ENCODE data around the gene RMND1. TPM values are rescaled to one million over a fixed set of nuclear protein-coding genes. Genes with fewer than 3 reads are reported as not detected.
"Not testable (repeated sequence)": the region's sequence is repeated elsewhere in the genome, so short reads cannot be mapped to it uniquely, and the experiment has no call there.

RMND1 gene
- total and polyA plus RNA-seq, 7 experiments from 2014 or later = 7.6 to 21.5 (median 15.3) TPM

GRCh38 chr6:151461673-151462072 lies 9.7 kb upstream of the RMND1 start:
- Histone ChIP-seq H3K27ac (ENCODE audit: low read depth, low read length) (no peak overlapping the region), H3K4me1 (ENCODE audit: control insufficient read depth in 2 of 2, insufficient read depth in 2 of 2, low read length in 2 of 2) (no peaks in the 10 kb centered on the region), H3K27me3 (ENCODE audit: control insufficient read depth in 2 of 2, insufficient read depth in 2 of 2, low read length in 2 of 2) (no peaks in the 10 kb centered on the region), H3K4me3 (ENCODE audit: low read length) (no peak overlapping the region), H3K9me3 (ENCODE audit: control insufficient read depth in 2 of 3, low read length in 3 of 3) (no peaks in the 10 kb centered on the region), H3K36me3 (ENCODE audit: control insufficient read depth in 2 of 3, insufficient read depth in 3 of 3, low read length in 3 of 3) (peaks cover 0 to 34% (median 9%) of the 10 kb centered on the region in 3 experiments)
- peaks cover 7 to 42% (median 17%) of the 10 kb centered on the region in 7 donors for H3K4me1 Mint-ChIP-seq
- DNase-seq = no peak
- no peaks in the 10 kb centered on the region for H3K27me3 Mint-ChIP-seq
- H3K9me3 Mint-ChIP-seq = no peaks in the 10 kb centered on the region
- H3K27ac Mint-ChIP-seq = no peak overlapping the region
- ChIA-PET CTCF (interaction anchor here (1.0 kb wide), 1 partner anchor 21 kb away, joined by 3 read pairs; no protein-coding TSS in a partner anchor), POLR2A (no interaction called here)
- no peak overlapping the region for H3K4me3 Mint-ChIP-seq
- no peak for ATAC-seq
- intact Hi-C loops (cut with micrococcal nuclease) = no loop called here
- peaks cover 7 to 21% (median 15%) of the 10 kb centered on the region in 5 donors for H3K36me3 Mint-ChIP-seq

GRCh38 chr6:151455751-151456398 lies 3.9 kb upstream of the RMND1 start:
- H3K27me3 ChIP-seq (ENCODE audit: control insufficient read depth in 2 of 2, insufficient read depth in 2 of 2, low read length in 2 of 2); H3K4me3 ChIP-seq (ENCODE audit: low read length); H3K27ac ChIP-seq (ENCODE audit: low read depth, low read length); H3K9me3 Mint-ChIP-seq; POLR2A ChIA-PET; H3K27me3 Mint-ChIP-seq; CTCF ChIA-PET; DNase-seq; H3K27ac Mint-ChIP-seq; ATAC-seq; H3K9me3 ChIP-seq (ENCODE audit: control insufficient read depth in 2 of 3, low read length in 3 of 3); H3K4me3 Mint-ChIP-seq: not testable (repeated sequence)
- Mint-ChIP-seq H3K36me3 (peaks cover 0 to 14% (median 4%) of the 10 kb centered on the region in 5 donors), H3K4me1 (peaks cover 31 to 58% (median 45%) of the 10 kb centered on the region in 7 donors)
- peaks cover 0 to 24% (median 9%) of the 10 kb centered on the region in 3 experiments for H3K36me3 ChIP-seq (ENCODE audit: control insufficient read depth in 2 of 3, insufficient read depth in 3 of 3, low read length in 3 of 3)
- intact Hi-C loops (cut with micrococcal nuclease) = loop anchor here (5.0 to 10.0 kb wide), 4 partner anchors 561 to 1451 kb away; no protein-coding TSS in a partner anchor
- H3K4me1 ChIP-seq (ENCODE audit: control insufficient read depth in 2 of 2, insufficient read depth in 2 of 2, low read length in 2 of 2) = peaks cover 15 to 20% of the 10 kb centered on the region in 2 donors

- intact Hi-C loops (cut with micrococcal nuclease) = loop anchor here (1.0 to 10.0 kb wide), 18 partner anchors 24 to 1886 kb away; partner anchors contain the start of genes FBXO5 (in 2 of the 2), MTRF1L (in 2 of the 2), GINM1 (in 1 of the 2) and LRP11 (in 1 of the 2)
- ATAC-seq (no peak), DNase-seq (peak in 2 of 9 donors; percentile 5 to 7)
- peaks cover 0 to 6% (median 0%) of the 10 kb centered on the region in 3 experiments for H3K36me3 ChIP-seq (ENCODE audit: control insufficient read depth in 2 of 3, insufficient read depth in 3 of 3, low read length in 3 of 3)
- CTCF ChIA-PET = interaction anchor here (0.7 to 1.0 kb wide), 3 partner anchors 18 to 63 kb away, joined by 3 to 4 read pairs (median 4); no protein-coding TSS in a partner anchor
- Mint-ChIP-seq H3K27ac (peak overlapping the region; percentile 83 to 98 (median 92)), H3K27me3 (peaks cover 0 to 5% (median 0%) of the 10 kb centered on the region in 5 donors), H3K9me3 (peaks cover 0 to 6% (median 0%) of the 10 kb centered on the region in 11 donors), H3K36me3 (peaks cover 0 to 14% (median 4%) of the 10 kb centered on the region in 5 donors), H3K4me3 (peak overlapping the region; percentile 90 to 98 (median 96)), H3K4me1 (peaks cover 38 to 66% (median 55%) of the 10 kb centered on the region in 7 donors)
- POLR2A ChIA-PET = interaction anchor here (0.9 to 3.8 kb wide), 10 partner anchors 12 to 857 kb away, joined by 3 to 50 read pairs (median 5); partner anchors contain the start of gene ZBTB2
- no peaks in the 10 kb centered on the region for H3K9me3 ChIP-seq (ENCODE audit: control insufficient read depth in 2 of 3, low read length in 3 of 3)
- H3K4me3 ChIP-seq (ENCODE audit: low read length) = peak overlapping the region; percentile 84
- no peaks in the 10 kb centered on the region for H3K27me3 ChIP-seq (ENCODE audit: control insufficient read depth in 2 of 2, insufficient read depth in 2 of 2, low read length in 2 of 2)
- H3K27ac ChIP-seq (ENCODE audit: low read depth, low read length) = peak overlapping the region; percentile 86
- peaks cover 15 to 20% of the 10 kb centered on the region in 2 donors for H3K4me1 ChIP-seq (ENCODE audit: control insufficient read depth in 2 of 2, insufficient read depth in 2 of 2, low read length in 2 of 2)
Measured at GRCh38 chr6:151452750-151453427, 963 bp upstream of the RMND1 start.

- ChIA-PET POLR2A (interaction anchor here (0.7 to 3.8 kb wide), 9 partner anchors 10 to 734 kb away, joined by 4 to 50 read pairs (median 5); partner anchors contain the start of gene ZBTB2), CTCF (interaction anchor here (1.0 to 1.5 kb wide), 4 partner anchors 38 to 127 kb away, joined by 3 to 4 read pairs (median 4); no protein-coding TSS in a partner anchor)
- H3K36me3 Mint-ChIP-seq = peaks cover 0 to 8% (median 4%) of the 10 kb centered on the region in 5 donors
- peaks cover 15 to 20% of the 10 kb centered on the region in 2 donors for H3K4me1 ChIP-seq (ENCODE audit: control insufficient read depth in 2 of 2, insufficient read depth in 2 of 2, low read length in 2 of 2)
- peak overlapping the region; percentile 86 for H3K27ac ChIP-seq (ENCODE audit: low read depth, low read length)
- H3K4me3 ChIP-seq (ENCODE audit: low read length) = peak overlapping the region; percentile 90
- no peak for ATAC-seq
- H3K9me3 Mint-ChIP-seq = peaks cover 0 to 6% (median 0%) of the 10 kb centered on the region in 11 donors
- peaks cover 0 to 5% (median 0%) of the 10 kb centered on the region in 3 experiments for H3K36me3 ChIP-seq (ENCODE audit: control insufficient read depth in 2 of 3, insufficient read depth in 3 of 3, low read length in 3 of 3)
- H3K27ac Mint-ChIP-seq = peak overlapping the region; percentile 80 to 98 (median 92)
- no peaks in the 10 kb centered on the region for H3K9me3 ChIP-seq (ENCODE audit: control insufficient read depth in 2 of 3, low read length in 3 of 3)
- DNase-seq = no peak
- peaks cover 30 to 68% (median 53%) of the 10 kb centered on the region in 7 donors for H3K4me1 Mint-ChIP-seq
- intact Hi-C loops (cut with micrococcal nuclease) = loop anchor here (5.0 to 10.0 kb wide), 6 partner anchors 241 to 1884 kb away; partner anchors contain the start of genes GINM1 (in 1 of the 2) and MTRF1L (in 1 of the 2)
- peaks cover 0 to 5% (median 0%) of the 10 kb centered on the region in 5 donors for H3K27me3 Mint-ChIP-seq
- no peaks in the 10 kb centered on the region for H3K27me3 ChIP-seq (ENCODE audit: control insufficient read depth in 2 of 2, insufficient read depth in 2 of 2, low read length in 2 of 2)
- H3K4me3 Mint-ChIP-seq = peak overlapping the region; percentile 90 to 98 (median 96)
Measured at GRCh38 chr6:151451417-151451949, 443 bp downstream of the RMND1 start.

- not testable (repeated sequence) for H3K36me3 Mint-ChIP-seq; H3K9me3 Mint-ChIP-seq; H3K27me3 Mint-ChIP-seq; H3K27me3 ChIP-seq (ENCODE audit: control insufficient read depth in 2 of 2, insufficient read depth in 2 of 2, low read length in 2 of 2); DNase-seq; H3K36me3 ChIP-seq (ENCODE audit: control insufficient read depth in 2 of 3, insufficient read depth in 3 of 3, low read length in 3 of 3); H3K9me3 ChIP-seq (ENCODE audit: control insufficient read depth in 2 of 3, low read length in 3 of 3); ATAC-seq
- Mint-ChIP-seq H3K4me3 (peak overlapping the region; percentile 90 to 98 (median 96)), H3K27ac (peak overlapping the region in 7 of 9 donors; percentile 83 to 98 (median 92)), H3K4me1 (peaks cover 28 to 68% (median 49%) of the 10 kb centered on the region in 7 donors)
- CTCF ChIA-PET = interaction anchor here (1.1 to 1.5 kb wide), 3 partner anchors 38 to 127 kb away, joined by 3 to 4 read pairs (median 4); no protein-coding TSS in a partner anchor
- intact Hi-C loops (cut with micrococcal nuclease) = loop anchor here (5.0 to 10.0 kb wide), 6 partner anchors 241 to 1884 kb away; partner anchors contain the start of genes GINM1 (in 1 of the 2) and MTRF1L (in 1 of the 2)
- H3K4me3 ChIP-seq (ENCODE audit: low read length) = peak overlapping the region; percentile 90
- peak overlapping the region; percentile 86 for H3K27ac ChIP-seq (ENCODE audit: low read depth, low read length)
- POLR2A ChIA-PET = interaction anchor here (0.7 to 3.8 kb wide), 5 partner anchors 10 to 734 kb away, joined by 4 to 50 read pairs (median 5); partner anchors contain the start of gene ZBTB2
- peaks cover 15 to 20% of the 10 kb centered on the region in 2 donors for H3K4me1 ChIP-seq (ENCODE audit: control insufficient read depth in 2 of 2, insufficient read depth in 2 of 2, low read length in 2 of 2)
Measured at GRCh38 chr6:151450928-151451327, 998 bp downstream of the RMND1 start.

Measured in naive thymus-derived CD4-positive, alpha-beta T cell (primary cell).